OCI-LY1 (cell line): ENCODE data around the gene HEY2.
"Not testable (repeated sequence)": the region's sequence is repeated elsewhere in the genome, so short reads cannot be mapped to it uniquely, and the experiment has no call there.

Source experiments
- H2AFZ ChIP-seq: fragments of 200-600 bp; sonication (generic), shearing (Covaris generic); 2 replicates; pipeline ENCODE4 v1.6.0; 2014; ENCODE audit warnings: antibody characterized with exemption, mild to moderate bottlenecking, low read length
- H3F3A ChIP-seq: fragments of 200-600 bp; sonication (generic), shearing (Covaris generic); 2 replicates; pipeline ENCODE4 v1.6.0; 2014; ENCODE audit warnings: mild to moderate bottlenecking, antibody characterized with exemption, low read length, moderate library complexity; ENCODE audit not compliant: insufficient read depth
- H3K27ac ChIP-seq: fragments of 200-600 bp; sonication (generic); 2 replicates; pipeline ENCODE4 v1.5.1; 2014; ENCODE audit warnings: low read length, mixed run types, mild to moderate bottlenecking, low read depth; ENCODE audit not compliant: poor library complexity, severe bottlenecking
- H3K27me3 ChIP-seq: fragments of 200-600 bp; sonication (generic); 2 replicates; pipeline ENCODE4 v1.6.0; 2014; ENCODE audit warnings: antibody characterized with exemption, mild to moderate bottlenecking, low read length, moderate library complexity; ENCODE audit not compliant: insufficient read depth
- H3K36me3 ChIP-seq: fragments of 200-600 bp; sonication (generic); 2 replicates; pipeline ENCODE4 v1.6.1; 2014; ENCODE audit warnings: mild to moderate bottlenecking, antibody characterized with exemption, low read length, moderate library complexity, mixed read lengths; ENCODE audit not compliant: insufficient read depth
- H3K4me1 ChIP-seq: fragments of 200-600 bp; sonication (generic); 2 replicates; pipeline ENCODE4 v1.5.1; 2014; ENCODE audit warnings: mild to moderate bottlenecking, low read length, moderate library complexity; ENCODE audit not compliant: insufficient read depth, severe bottlenecking
- H3K4me2 ChIP-seq: fragments of 200-600 bp; sonication (generic), shearing (Covaris generic); 2 replicates; pipeline ENCODE4 v1.6.1; 2014; ENCODE audit warnings: low read length
- H3K4me3 ChIP-seq: fragments of 200-600 bp; sonication (generic); 2 replicates; pipeline ENCODE4 v1.5.1; 2014; ENCODE audit warnings: low read length, low read depth, mild to moderate bottlenecking, mixed read lengths; ENCODE audit not compliant: poor library complexity, severe bottlenecking
- H3K79me2 ChIP-seq: fragments of 200-600 bp; shearing (Covaris generic); 2 replicates; pipeline ENCODE4 v1.6.1; 2016; ENCODE audit warnings: mixed run types, low read length, mixed read lengths; ENCODE audit not compliant: insufficient read depth
- H3K9ac ChIP-seq: fragments of 200-600 bp; sonication (generic), shearing (Covaris generic); 2 replicates; pipeline ENCODE4 v1.6.1; 2014; ENCODE audit warnings: mild to moderate bottlenecking, low read length, mixed read lengths
- H3K9me2 ChIP-seq: fragments of 200-600 bp; sonication (generic), shearing (Covaris generic); 2 replicates; pipeline ENCODE4 v1.6.1; 2014; ENCODE audit warnings: low read depth, mild to moderate bottlenecking, low read length, mixed read lengths
- H3K9me3 ChIP-seq: fragments of 200-600 bp; shearing (Covaris generic); 2 replicates; pipeline ENCODE4 v1.6.1; 2014; ENCODE audit warnings: low read length, mixed read lengths
- H4K20me1 ChIP-seq: fragments of 200-600 bp; sonication (generic), shearing (Covaris generic); 2 replicates; pipeline ENCODE4 v1.6.0; 2016; ENCODE audit warnings: mild to moderate bottlenecking, low read length; ENCODE audit not compliant: insufficient read depth
- CTCF ChIP-seq: fragments of 200-600 bp; sonication (generic), shearing (Covaris generic); IDR thresholded peaks from 2 replicates; pipeline ENCODE4 v1.5.1; 2017; ENCODE audit warnings: mild to moderate bottlenecking, antibody characterized with exemption, low read length, moderate library complexity, mixed read lengths
- EZH2 ChIP-seq: fragments of 200-600 bp; sonication (generic), shearing (Covaris generic); IDR thresholded peaks from 2 replicates; pipeline ENCODE4 v1.8.0; 2017; ENCODE audit warnings: borderline replicate concordance, mixed run types, mild to moderate bottlenecking, antibody characterized with exemption, low read length, moderate library complexity, mixed read lengths

Gene HEY2

GRCh38 chr6:125804264-125804663 lies 54.8 kb downstream of the HEY2 start:
- Histone ChIP-seq H3K36me3 (peaks cover 21% of the 10 kb centered on the region; the same call in 1 of the 2 replicates), H3K9ac (no peak overlapping the region), H3K27ac (peak overlapping the region; percentile 37), H3F3A (no peaks in the 10 kb centered on the region), H3K79me2 (peaks cover 60% of the 10 kb centered on the region), H3K4me2 (no peak overlapping the region), H3K27me3 (no peaks in the 10 kb centered on the region), H3K4me1 (peaks cover 90% of the 10 kb centered on the region), H4K20me1 (no peaks in the 10 kb centered on the region), H3K9me2 (no peaks in the 10 kb centered on the region), H2AFZ (no peak overlapping the region), H3K9me3 (no peaks in the 10 kb centered on the region), H3K4me3 (no peak overlapping the region)
- TF ChIP-seq EZH2: no peak
- TF ChIP-seq CTCF: no peak

GRCh38 chr6:125804866-125805425 lies 55.5 kb downstream of the HEY2 start:
- Histone ChIP-seq H3K36me3 (peaks cover 21% of the 10 kb centered on the region; the same call in 1 of the 2 replicates), H3K79me2 (peaks cover 61% of the 10 kb centered on the region), H3K4me1 (peaks cover 90% of the 10 kb centered on the region)
- H3K27ac ChIP-seq, H4K20me1 ChIP-seq, H3F3A ChIP-seq, H3K9me2 ChIP-seq, H3K9me3 ChIP-seq, H3K4me2 ChIP-seq, H3K4me3 ChIP-seq, H3K9ac ChIP-seq, H3K27me3 ChIP-seq, H2AFZ ChIP-seq: not testable (repeated sequence)

- H3K27me3 ChIP-seq: no peaks in the 10 kb centered on the region
- peaks cover 11% of the 10 kb centered on the region; the same call in 1 of the 2 replicates for H3K36me3 ChIP-seq
- peaks cover 56% of the 10 kb centered on the region for H3K79me2 ChIP-seq
- no peaks in the 10 kb centered on the region for H3F3A ChIP-seq
- TF ChIP-seq CTCF (no peak), EZH2 (no peak)
- H3K27ac ChIP-seq: peak overlapping the region; percentile 28
- no peak overlapping the region for H3K4me2 ChIP-seq
- peaks cover 88% of the 10 kb centered on the region for H3K4me1 ChIP-seq
- H3K9ac ChIP-seq: no peak overlapping the region; the same call in 1 of the 2 replicates
- no peaks in the 10 kb centered on the region for H4K20me1 ChIP-seq
- H3K4me3 ChIP-seq: no peak overlapping the region
- no peak overlapping the region for H2AFZ ChIP-seq
- no peaks in the 10 kb centered on the region for H3K9me2 ChIP-seq
- H3K9me3 ChIP-seq: no peaks in the 10 kb centered on the region
Observed at GRCh38 chr6:125806813-125807212, 57.4 kb downstream of the HEY2 start.

- H3K4me1 ChIP-seq: peaks cover 88% of the 10 kb centered on the region
- H4K20me1 ChIP-seq: no peaks in the 10 kb centered on the region
- H3K4me3 ChIP-seq: no peak overlapping the region
- H3K9me3 ChIP-seq: no peaks in the 10 kb centered on the region
- no peak overlapping the region; the same call in 1 of the 2 replicates for H3K9ac ChIP-seq
- H3K9me2 ChIP-seq: no peaks in the 10 kb centered on the region
- H3K79me2 ChIP-seq: peaks cover 55% of the 10 kb centered on the region
- peaks cover 6% of the 10 kb centered on the region; the same call in 1 of the 2 replicates for H3K36me3 ChIP-seq
- TF ChIP-seq EZH2 (no peak), CTCF (no peak)
- no peak overlapping the region for H3K4me2 ChIP-seq
- H3K27me3 ChIP-seq: no peaks in the 10 kb centered on the region
- no peaks in the 10 kb centered on the region for H3F3A ChIP-seq
- peak overlapping the region; percentile 28 for H3K27ac ChIP-seq
- no peak overlapping the region for H2AFZ ChIP-seq
Observed at GRCh38 chr6:125807293-125807692, 57.9 kb downstream of the HEY2 start.
